HEK293 (cell line): ENCODE data around the gene STRADA.

ENCODE experiments used
- CTCF ChIP-seq: fragments of 450-650 bp; formaldehyde crosslinking; IDR thresholded peaks from 2 replicates; pipeline ENCODE4 v1.5.1; 2016; ENCODE audit warnings: missing biosample characterization, missing genetic modification characterization
- ELK4 ChIP-seq: IDR thresholded peaks from 2 replicates; pipeline ENCODE4 v1.6.1; 2011; ENCODE audit warnings: mild to moderate bottlenecking, low read depth, low read length, borderline replicate concordance
- WT1 ChIP-seq: fragments of 450-650 bp; formaldehyde crosslinking; IDR thresholded peaks from 2 replicates; pipeline ENCODE4 v1.5.1; 2016; ENCODE audit warnings: missing biosample characterization, missing genetic modification characterization
- ZBTB8A ChIP-seq: fragments of 450-650 bp; formaldehyde crosslinking; IDR thresholded peaks from 2 replicates; pipeline ENCODE4 v1.5.1; 2016; ENCODE audit warnings: missing biosample characterization, missing genetic modification characterization
- ZNF174 ChIP-seq: fragments of 450-650 bp; formaldehyde crosslinking; IDR thresholded peaks from 2 replicates; pipeline ENCODE4 v1.5.0; 2017; ENCODE audit warnings: missing biosample characterization, mild to moderate bottlenecking, missing genetic modification characterization
- ZNF548 ChIP-seq: fragments of 450-650 bp; formaldehyde crosslinking; IDR thresholded peaks from 2 replicates; pipeline ENCODE4 v1.5.1; 2016; ENCODE audit warnings: missing biosample characterization, missing genetic modification characterization
- ZNF792 ChIP-seq: fragments of 450-650 bp; formaldehyde crosslinking; IDR thresholded peaks from 2 replicates; pipeline ENCODE4 v1.5.1; 2016; ENCODE audit warnings: missing biosample characterization, missing genetic modification characterization

GRCh38 chr17:63672856-63673255, 68.7 kb downstream of the STRADA start:
- TF ChIP-seq WT1 (tag by site-specific recombination) (no peak), ELK4 (no peak), CTCF (tag by site-specific recombination) (no peak), ZNF548 (tag by site-specific recombination) (no peak), ZBTB8A (tag by site-specific recombination) (no peak), ZNF174 (tag by site-specific recombination) (no peak), ZNF792 (tag by site-specific recombination) (no peak)
